HepG2 (cell line): ENCODE data around the gene PWP1. TPM values are rescaled to one million over a fixed set of nuclear protein-coding genes. Genes with fewer than 3 reads are reported as not detected.

Experiments used
- ARNT ChIP-seq: fragments of 450-650 bp; IDR thresholded peaks from 2 replicates; pipeline ENCODE4 v1.6.1; 2017
- BRCA1 ChIP-seq: sonication (generic); formaldehyde crosslinking; IDR thresholded peaks from 2 replicates; pipeline ENCODE4 v1.4.0; 2020; ENCODE audit warnings: missing genetic modification reagents
- EHMT2 ChIP-seq: fragments of 200-600 bp; sonication (generic); IDR thresholded peaks from 2 replicates; pipeline ENCODE4 v1.7.0; 2017; ENCODE audit warnings: antibody characterized with exemption, low read depth, low read length, borderline replicate concordance
- KLF12 ChIP-seq: sonication (generic); formaldehyde crosslinking; IDR thresholded peaks from 2 replicates; pipeline ENCODE4 v1.4.0; 2020; ENCODE audit warnings: missing genetic modification reagents, borderline replicate concordance
- NCOA2 ChIP-seq: sonication (generic); formaldehyde crosslinking; IDR thresholded peaks from 2 replicates; pipeline ENCODE4 v1.8.0; 2022; ENCODE audit warnings: inconsistent platforms
- NPAS2 ChIP-seq: sonication (generic); formaldehyde crosslinking; IDR thresholded peaks from 2 replicates; pipeline ENCODE4 v1.8.0; 2022; ENCODE audit warnings: mild to moderate bottlenecking, missing genetic modification reagents, borderline replicate concordance
- ONECUT2 ChIP-seq: sonication (generic); formaldehyde crosslinking; IDR thresholded peaks from 2 replicates; pipeline ENCODE4 v1.4.0; 2020; ENCODE audit warnings: missing genetic modification reagents
- SETDB1 ChIP-seq: sonication (generic); formaldehyde crosslinking; IDR thresholded peaks from 2 replicates; pipeline ENCODE4 v1.5.1; 2020; ENCODE audit warnings: missing genetic modification reagents, mild to moderate bottlenecking, borderline replicate concordance
- ZNF20 ChIP-seq: sonication (generic); formaldehyde crosslinking; IDR thresholded peaks from 2 replicates; pipeline ENCODE4 v1.4.0; 2020; ENCODE audit warnings: mild to moderate bottlenecking, moderate library complexity, missing genetic modification reagents
- ZNF460 ChIP-seq: sonication (generic); formaldehyde crosslinking; IDR thresholded peaks from 2 replicates; pipeline ENCODE4 v1.5.1; 2020; ENCODE audit warnings: missing genetic modification reagents, mild to moderate bottlenecking, borderline replicate concordance
- ZNF577 ChIP-seq: sonication (generic); formaldehyde crosslinking; IDR thresholded peaks from 2 replicates; pipeline ENCODE4 v1.4.0; 2020; ENCODE audit warnings: mild to moderate bottlenecking, low read depth, missing genetic modification reagents, borderline replicate concordance
- ZNF629 ChIP-seq: sonication (generic); formaldehyde crosslinking; conservative IDR thresholded peaks from 2 replicates; pipeline ENCODE4 v1.5.0; 2020; ENCODE audit warnings: missing genetic modification reagents
- ZNF672 ChIP-seq: sonication (generic); formaldehyde crosslinking; IDR thresholded peaks from 2 replicates; pipeline ENCODE4 v1.8.1; 2022; ENCODE audit warnings: missing genetic modification reagents
- ZNF709 ChIP-seq: sonication (generic); formaldehyde crosslinking; IDR thresholded peaks from 2 replicates; pipeline ENCODE4 v1.5.0; 2020; ENCODE audit warnings: mild to moderate bottlenecking, missing genetic modification reagents
- polyA plus RNA-seq, 8 experiments: library from polyadenylated mRNA; depleted of rRNA in 3 of 8; stranded (reverse) in 7 of 8; unstranded in 1 of 8; fragments of >200 nt; fragmentation: Illumina TruSeq in 4 of 8; extraction: Trizol in 4 of 8; gene quantifications; 2 replicates each; pipeline versions ENCODE4 v1.2.1 to v1.2.3, GENCODE V29; 2011 to 2016; ENCODE audit warnings: low read depth in 4 of 8, missing spikeins in 1 of 8, mixed read lengths in 1 of 8; ENCODE audit not compliant: insufficient read depth in 1 of 8
- total RNA-seq, 5 experiments: library from RNA; depleted of rRNA; stranded (reverse); fragments of >200 nt; fragmentation: Illumina TruSeq; extraction: Trizol; gene quantifications; 2 replicates each; pipeline ENCODE4 v1.2.3, GENCODE V29; 2016; ENCODE audit warnings: low read depth in 1 of 5
- TF ChIP-seq, protein P1 (sequence below): IDR thresholded peaks from 2 replicates; pipeline ENCODE4 v1.6.1; 2016; ENCODE audit warnings: low read depth, missing genetic modification reagents, missing compliant biosample characterization
- TF ChIP-seq, protein P2 (sequence below): sonication (generic); formaldehyde crosslinking; IDR thresholded peaks from 2 replicates; pipeline ENCODE4 v1.4.0; 2020; ENCODE audit warnings: missing genetic modification reagents, borderline replicate concordance
- TF ChIP-seq, protein P3 (sequence below): sonication (generic); formaldehyde crosslinking; IDR thresholded peaks from 2 replicates; pipeline ENCODE4 v1.5.1; 2020; ENCODE audit warnings: missing genetic modification reagents, mild to moderate bottlenecking, borderline replicate concordance
- TF ChIP-seq, protein P4 (sequence below): sonication (generic); formaldehyde crosslinking; IDR thresholded peaks from 2 replicates; pipeline ENCODE4 v1.8.1; 2023; ENCODE audit warnings: mild to moderate bottlenecking, moderate library complexity, missing genetic modification reagents

PWP1 gene
- total and polyA plus RNA-seq, 2 of the 13 experiments (the other 11 are each of a cell fraction or from before 2014, with no cell fraction given): 65.9 to 70.2 TPM

DNA sequence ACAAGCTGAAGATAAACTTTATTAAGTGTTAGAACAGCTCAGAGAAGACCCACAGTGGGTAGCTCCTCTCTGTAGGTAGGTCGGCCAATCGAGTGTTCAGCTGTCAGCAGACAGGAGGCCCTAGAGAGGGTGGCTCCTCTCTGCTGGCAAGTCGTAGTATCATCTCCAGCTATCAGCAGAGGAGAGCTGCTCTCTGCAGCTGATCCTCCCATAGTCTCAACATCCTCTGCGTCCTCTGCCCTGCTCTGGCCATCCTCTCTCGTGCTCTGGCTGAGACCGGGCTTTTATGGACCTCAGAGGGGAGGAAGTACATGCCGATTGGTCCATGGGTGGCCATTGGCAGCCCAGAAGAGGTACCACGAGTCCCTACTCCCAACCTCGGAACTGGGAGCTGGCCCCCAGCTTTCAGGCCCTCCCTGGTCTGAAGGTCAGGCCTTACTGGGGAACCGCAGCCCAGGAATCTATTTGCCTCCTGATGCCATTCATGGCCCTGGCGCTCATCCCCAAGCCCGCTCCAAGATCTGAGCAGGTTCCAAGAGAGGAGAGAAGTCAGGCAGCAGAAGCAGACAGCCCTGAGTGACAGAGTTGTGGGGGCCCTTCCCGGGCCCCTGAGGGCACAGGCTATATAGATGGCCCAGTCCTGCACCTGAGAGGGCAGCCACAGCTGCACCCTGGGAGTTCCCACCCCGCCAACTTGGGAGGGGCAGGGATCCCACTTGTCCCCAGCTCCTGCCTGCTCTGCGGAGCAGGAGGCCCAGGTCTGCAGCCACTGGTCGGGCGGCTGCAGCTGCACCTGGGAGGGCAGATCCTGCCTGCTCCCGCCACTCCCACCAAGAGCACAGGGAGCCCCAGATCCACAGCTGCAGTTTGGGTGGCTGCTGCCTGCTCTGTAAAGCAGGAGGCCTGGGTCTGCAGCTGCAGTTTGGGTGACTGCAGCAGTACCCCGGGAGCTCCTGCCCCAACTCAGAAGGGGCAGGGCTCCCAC lies 3.5 kb upstream of the PWP1 start (continued):
- TF ChIP-seq, protein P1, sequence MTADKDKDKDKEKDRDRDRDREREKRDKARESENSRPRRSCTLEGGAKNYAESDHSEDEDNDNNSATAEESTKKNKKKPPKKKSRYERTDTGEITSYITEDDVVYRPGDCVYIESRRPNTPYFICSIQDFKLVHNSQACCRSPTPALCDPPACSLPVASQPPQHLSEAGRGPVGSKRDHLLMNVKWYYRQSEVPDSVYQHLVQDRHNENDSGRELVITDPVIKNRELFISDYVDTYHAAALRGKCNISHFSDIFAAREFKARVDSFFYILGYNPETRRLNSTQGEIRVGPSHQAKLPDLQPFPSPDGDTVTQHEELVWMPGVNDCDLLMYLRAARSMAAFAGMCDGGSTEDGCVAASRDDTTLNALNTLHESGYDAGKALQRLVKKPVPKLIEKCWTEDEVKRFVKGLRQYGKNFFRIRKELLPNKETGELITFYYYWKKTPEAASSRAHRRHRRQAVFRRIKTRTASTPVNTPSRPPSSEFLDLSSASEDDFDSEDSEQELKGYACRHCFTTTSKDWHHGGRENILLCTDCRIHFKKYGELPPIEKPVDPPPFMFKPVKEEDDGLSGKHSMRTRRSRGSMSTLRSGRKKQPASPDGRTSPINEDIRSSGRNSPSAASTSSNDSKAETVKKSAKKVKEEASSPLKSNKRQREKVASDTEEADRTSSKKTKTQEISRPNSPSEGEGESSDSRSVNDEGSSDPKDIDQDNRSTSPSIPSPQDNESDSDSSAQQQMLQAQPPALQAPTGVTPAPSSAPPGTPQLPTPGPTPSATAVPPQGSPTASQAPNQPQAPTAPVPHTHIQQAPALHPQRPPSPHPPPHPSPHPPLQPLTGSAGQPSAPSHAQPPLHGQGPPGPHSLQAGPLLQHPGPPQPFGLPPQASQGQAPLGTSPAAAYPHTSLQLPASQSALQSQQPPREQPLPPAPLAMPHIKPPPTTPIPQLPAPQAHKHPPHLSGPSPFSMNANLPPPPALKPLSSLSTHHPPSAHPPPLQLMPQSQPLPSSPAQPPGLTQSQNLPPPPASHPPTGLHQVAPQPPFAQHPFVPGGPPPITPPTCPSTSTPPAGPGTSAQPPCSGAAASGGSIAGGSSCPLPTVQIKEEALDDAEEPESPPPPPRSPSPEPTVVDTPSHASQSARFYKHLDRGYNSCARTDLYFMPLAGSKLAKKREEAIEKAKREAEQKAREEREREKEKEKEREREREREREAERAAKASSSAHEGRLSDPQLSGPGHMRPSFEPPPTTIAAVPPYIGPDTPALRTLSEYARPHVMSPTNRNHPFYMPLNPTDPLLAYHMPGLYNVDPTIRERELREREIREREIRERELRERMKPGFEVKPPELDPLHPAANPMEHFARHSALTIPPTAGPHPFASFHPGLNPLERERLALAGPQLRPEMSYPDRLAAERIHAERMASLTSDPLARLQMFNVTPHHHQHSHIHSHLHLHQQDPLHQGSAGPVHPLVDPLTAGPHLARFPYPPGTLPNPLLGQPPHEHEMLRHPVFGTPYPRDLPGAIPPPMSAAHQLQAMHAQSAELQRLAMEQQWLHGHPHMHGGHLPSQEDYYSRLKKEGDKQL (CRISPR knock-in tag): no peak
- TF ChIP-seq SETDB1 (CRISPR knock-in tag) (no peak), NCOA2 (CRISPR knock-in tag) (peak; percentile 22; the same call in 1 of the 2 replicates), ARNT (no peak), ZNF629 (CRISPR knock-in tag) (no peak), ONECUT2 (CRISPR knock-in tag) (no peak), ZNF460 (CRISPR knock-in tag) (no peak; the same call in 1 of the 2 replicates), NPAS2 (CRISPR knock-in tag) (no peak), BRCA1 (CRISPR knock-in tag) (0 out of 2 replicates have a peak, but pooled peaks have one; percentile 36), KLF12 (CRISPR knock-in tag) (0 out of 2 replicates have a peak, but pooled peaks have one; percentile 46), ZNF709 (CRISPR knock-in tag) (no peak), ZNF672 (CRISPR knock-in tag) (no peak), EHMT2 (no peak), ZNF577 (CRISPR knock-in tag) (no peak), ZNF20 (CRISPR knock-in tag) (no peak)
- TF ChIP-seq, protein P2, sequence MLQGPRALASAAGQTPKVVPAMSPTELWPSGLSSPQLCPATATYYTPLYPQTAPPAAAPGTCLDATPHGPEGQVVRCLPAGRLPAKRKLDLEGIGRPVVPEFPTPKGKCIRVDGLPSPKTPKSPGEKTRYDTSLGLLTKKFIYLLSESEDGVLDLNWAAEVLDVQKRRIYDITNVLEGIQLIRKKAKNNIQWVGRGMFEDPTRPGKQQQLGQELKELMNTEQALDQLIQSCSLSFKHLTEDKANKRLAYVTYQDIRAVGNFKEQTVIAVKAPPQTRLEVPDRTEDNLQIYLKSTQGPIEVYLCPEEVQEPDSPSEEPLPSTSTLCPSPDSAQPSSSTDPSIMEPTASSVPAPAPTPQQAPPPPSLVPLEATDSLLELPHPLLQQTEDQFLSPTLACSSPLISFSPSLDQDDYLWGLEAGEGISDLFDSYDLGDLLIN: no peak; the same call in 1 of the 2 replicates
- TF ChIP-seq, protein P3, sequence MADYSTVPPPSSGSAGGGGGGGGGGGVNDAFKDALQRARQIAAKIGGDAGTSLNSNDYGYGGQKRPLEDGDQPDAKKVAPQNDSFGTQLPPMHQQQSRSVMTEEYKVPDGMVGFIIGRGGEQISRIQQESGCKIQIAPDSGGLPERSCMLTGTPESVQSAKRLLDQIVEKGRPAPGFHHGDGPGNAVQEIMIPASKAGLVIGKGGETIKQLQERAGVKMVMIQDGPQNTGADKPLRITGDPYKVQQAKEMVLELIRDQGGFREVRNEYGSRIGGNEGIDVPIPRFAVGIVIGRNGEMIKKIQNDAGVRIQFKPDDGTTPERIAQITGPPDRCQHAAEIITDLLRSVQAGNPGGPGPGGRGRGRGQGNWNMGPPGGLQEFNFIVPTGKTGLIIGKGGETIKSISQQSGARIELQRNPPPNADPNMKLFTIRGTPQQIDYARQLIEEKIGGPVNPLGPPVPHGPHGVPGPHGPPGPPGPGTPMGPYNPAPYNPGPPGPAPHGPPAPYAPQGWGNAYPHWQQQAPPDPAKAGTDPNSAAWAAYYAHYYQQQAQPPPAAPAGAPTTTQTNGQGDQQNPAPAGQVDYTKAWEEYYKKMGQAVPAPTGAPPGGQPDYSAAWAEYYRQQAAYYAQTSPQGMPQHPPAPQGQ (CRISPR knock-in tag): no peak
- TF ChIP-seq, protein P4, sequence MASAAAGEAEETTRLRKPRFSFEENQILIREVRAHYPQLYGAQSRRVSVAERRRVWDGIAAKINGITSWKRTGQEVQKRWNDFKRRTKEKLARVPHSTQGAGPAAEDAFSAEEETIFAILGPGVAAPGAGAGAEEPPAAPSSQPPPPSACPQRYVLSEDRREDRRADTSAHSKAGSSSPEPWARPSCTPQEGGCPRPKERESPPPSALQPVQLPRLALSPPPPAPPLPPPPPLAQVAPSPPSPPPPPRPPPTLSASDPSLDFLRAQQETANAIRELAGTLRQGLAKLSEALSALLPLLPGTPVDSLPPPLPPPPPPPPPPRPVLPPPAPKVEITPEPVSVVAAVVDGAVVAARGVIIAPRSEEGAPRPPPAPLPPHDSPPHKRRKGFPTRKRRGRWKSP (CRISPR knock-in tag): peak; percentile 57; the same call in 1 of the 2 replicates
